GM18499 (cell line): Measurements from ENCODE around the gene HERC2.
"Not testable (repeated sequence)": the region's sequence is repeated elsewhere in the genome, so short reads cannot be mapped to it uniquely, and the experiment has no call there.

Experiments used
- ATAC-seq: cut with Tn5 transposase; IDR thresholded peaks from one replicate; pipeline ENCODE4 v1.9.1; 2021; ENCODE audit warnings: moderate number of reproducible peaks; ENCODE audit not compliant: insufficient read depth, unreplicated experiment

HERC2 gene, protein sequence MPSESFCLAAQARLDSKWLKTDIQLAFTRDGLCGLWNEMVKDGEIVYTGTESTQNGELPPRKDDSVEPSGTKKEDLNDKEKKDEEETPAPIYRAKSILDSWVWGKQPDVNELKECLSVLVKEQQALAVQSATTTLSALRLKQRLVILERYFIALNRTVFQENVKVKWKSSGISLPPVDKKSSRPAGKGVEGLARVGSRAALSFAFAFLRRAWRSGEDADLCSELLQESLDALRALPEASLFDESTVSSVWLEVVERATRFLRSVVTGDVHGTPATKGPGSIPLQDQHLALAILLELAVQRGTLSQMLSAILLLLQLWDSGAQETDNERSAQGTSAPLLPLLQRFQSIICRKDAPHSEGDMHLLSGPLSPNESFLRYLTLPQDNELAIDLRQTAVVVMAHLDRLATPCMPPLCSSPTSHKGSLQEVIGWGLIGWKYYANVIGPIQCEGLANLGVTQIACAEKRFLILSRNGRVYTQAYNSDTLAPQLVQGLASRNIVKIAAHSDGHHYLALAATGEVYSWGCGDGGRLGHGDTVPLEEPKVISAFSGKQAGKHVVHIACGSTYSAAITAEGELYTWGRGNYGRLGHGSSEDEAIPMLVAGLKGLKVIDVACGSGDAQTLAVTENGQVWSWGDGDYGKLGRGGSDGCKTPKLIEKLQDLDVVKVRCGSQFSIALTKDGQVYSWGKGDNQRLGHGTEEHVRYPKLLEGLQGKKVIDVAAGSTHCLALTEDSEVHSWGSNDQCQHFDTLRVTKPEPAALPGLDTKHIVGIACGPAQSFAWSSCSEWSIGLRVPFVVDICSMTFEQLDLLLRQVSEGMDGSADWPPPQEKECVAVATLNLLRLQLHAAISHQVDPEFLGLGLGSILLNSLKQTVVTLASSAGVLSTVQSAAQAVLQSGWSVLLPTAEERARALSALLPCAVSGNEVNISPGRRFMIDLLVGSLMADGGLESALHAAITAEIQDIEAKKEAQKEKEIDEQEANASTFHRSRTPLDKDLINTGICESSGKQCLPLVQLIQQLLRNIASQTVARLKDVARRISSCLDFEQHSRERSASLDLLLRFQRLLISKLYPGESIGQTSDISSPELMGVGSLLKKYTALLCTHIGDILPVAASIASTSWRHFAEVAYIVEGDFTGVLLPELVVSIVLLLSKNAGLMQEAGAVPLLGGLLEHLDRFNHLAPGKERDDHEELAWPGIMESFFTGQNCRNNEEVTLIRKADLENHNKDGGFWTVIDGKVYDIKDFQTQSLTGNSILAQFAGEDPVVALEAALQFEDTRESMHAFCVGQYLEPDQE (N-terminal part only)

DNA sequence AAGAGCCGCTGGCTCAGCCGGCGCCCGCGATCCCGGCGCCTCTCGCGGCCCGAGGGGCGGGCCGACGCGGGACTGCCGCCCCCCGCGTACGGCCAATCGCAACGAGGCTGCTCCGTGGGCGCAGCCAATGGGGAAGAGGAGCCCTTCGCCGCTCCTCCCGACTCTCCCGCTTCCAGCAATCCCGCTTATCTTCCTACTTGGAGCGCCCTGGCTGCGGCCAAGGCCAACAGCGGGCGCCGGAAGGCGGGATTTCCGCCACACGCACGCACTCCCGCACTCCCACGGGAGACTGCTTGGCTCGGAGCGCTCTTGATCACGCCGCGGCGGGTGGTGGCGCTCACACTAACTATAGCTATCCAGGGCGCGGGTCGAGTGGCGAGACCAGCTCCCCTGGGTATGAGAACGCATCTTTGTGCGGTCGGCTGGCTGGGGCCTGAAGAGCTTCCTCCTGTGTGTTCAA lies at the start of gene HERC2:
TSS of gene HERC2 (minus strand) at position 51 of the 460 bp plus-strand sequence. CDS start 746 bp downstream, outside the sequence.
- not testable (repeated sequence) for ATAC-seq

DNA sequence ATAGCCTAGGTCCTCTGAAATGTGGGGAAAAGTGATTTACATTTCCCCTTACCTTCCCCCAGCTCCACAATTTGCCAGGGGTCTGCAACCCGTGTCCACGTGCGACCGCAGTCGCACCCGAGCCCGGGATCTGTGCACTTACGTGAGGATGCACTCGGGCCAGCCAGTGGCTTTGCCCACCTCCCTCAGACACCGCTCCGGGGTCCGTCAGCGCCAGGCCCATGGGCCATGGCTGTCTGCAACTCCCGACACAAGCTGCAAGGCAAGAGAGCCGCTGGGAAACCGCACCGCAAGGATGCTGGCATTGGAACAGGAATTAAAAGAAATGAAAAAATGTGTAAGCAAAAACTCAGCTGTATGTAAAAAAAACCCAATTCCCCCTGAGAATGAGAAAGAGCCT lies 43.5 kb upstream of the HERC2 start:
- not testable (repeated sequence) for ATAC-seq

DNA sequence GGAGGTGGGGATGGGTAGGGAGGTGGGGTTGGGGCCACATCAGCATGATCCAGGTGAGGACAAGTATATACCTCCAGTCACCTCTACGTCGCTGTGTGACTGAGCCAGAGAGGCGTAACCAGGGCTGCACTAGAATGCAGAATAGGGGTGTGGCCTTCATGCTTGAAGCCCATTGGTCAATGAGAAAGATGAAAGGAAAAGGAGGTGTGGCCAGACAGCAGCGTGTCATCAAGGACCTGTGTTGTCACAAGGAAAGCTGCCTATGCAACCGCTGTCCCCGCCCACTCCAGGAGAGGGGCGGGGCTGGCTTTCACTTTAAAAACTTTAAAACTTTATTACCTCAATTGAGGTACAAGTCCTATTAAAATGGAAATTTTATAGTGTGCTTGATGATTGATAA lies 36.0 kb upstream of the HERC2 start, which contains the start of gene GOLGA6L24:
TSS of gene GOLGA6L24 (minus strand) at position 101 of the 400 bp plus-strand sequence. CDS start at position 40, 61 bp downstream.
- ATAC-seq: not testable (repeated sequence)

DNA sequence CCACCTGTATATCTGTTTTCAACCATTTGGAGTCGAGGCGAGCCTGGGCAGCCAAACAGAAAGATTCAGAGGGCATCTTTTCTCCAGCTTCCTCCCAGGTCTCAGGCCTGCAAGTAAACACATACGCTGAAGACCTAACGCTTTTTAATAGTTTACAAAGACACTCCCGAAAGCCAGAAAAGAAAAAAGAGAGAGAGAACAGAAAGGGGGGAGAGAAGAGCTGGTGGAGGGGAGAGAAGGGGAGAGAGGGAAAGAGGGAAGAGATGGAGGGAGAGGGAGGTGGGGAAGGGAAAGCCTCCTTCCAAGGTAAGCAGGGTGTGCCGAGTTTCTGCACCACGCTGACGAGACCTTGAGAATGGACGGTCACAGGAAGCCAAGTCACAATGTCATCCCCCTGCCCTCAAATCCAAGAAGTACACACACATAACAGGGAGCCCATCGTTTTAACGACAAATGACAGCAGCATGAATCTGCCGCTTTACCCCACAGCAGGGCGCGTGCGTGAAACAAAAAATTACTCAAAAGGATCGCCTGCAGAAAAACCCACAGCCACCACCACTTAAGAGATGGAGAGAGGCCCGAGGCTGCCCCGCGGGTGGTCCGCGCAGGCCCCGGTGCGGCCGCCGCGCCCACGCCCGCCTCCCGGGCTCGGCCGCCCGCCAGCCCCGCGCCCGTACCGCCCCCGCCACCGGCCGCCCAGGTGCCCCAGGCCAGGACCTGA lies 461 bp downstream of the HERC2 start:
- not testable (repeated sequence) for ATAC-seq

DNA sequence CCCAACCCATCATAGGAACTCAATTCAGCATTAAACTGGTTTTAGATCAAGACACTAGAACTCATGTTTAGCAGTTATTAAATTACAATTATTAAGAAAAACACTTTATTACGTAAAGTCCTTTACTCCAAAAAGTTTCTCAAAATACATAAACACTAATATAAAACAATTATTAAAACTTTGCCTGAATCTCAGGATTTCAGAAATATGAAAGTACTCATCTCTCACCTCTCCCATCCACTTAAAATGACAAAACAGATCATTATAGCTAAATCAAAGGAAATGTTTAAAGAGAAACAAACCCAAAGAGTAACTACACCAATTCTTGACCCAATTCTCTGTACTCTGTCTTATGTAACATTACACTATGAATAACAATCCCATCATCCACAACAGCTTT lies 2.3 kb downstream of the HERC2 start:
- not testable (repeated sequence) for ATAC-seq

DNA sequence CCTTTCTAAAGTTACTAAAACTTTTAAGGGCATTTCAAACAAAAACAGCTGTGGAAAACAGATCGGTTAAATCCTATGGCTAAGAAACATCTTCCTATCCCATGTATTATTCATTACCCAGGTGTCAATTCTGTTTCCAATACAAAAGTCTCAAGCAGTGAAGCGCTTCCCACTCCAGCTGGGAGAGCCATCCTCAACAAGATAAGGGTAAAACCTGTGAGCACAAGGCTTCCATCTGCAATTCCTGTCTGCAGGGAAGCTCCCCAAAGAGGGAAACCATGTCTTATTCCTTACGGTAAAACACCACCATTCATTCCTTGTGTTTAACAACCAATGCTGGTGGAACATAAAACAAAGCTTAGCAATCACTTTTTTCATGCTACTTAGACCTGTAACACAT lies 3.2 kb downstream of the HERC2 start:
- ATAC-seq: not testable (repeated sequence)

DNA sequence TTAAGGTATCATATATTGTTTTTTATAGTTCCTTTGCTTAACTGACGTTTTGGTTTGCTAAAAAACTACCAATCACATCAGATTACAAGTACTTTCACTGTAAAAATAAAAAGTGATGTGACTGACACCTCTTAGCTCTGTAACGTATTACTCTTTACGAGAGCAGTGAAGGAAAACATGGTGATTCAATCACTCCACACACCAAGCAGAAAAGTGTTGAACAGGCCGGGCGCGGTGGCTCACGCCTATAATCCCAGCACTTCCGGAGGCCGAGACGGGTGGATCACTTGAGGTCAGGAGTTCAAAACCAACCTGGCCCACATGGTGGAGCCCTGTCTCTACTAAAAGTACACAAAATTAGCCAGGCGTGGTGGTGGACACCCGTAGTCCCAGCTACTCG lies 3.9 kb downstream of the HERC2 start:
- not testable (repeated sequence) for ATAC-seq

DNA sequence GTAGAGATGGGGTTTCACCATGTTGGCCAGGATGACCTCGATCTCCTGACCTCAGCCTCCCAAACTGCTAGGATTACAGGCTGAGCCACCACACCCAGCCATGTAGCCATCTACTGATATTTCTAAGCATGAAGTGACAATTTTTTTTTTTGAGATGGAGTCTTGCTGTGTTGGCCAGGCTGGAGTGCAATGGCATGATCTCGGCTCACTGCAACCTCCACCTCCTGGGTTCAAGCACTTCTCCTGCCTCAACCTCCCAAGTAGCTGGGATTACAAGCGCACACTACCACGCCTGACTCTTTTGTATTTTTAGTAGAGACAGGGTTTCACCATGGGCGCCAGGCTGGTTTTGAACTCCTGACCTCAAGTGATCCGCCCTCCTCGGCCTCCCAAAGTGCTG lies 5.0 kb downstream of the HERC2 start:
- not testable (repeated sequence) for ATAC-seq

DNA sequence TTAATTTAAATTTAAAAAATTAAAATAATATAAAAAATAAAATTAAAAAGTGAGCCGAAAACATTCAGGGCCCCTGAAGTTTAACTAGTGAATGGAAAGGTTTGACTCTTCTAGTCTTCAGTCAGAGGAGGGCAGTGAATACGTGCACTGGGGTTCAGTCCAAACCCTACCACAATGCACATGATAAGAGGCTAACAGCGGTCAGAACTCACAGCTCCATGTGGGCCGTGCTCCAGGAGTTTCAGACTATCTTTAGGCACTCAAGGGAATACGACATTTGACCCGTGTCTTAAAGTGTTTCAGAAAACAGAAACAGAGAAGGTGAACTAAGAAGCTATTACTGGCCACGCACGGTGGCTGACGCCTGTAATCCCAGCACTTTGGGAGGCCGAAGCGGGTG lies 11.5 kb downstream of the HERC2 start:
- ATAC-seq: not testable (repeated sequence)

DNA sequence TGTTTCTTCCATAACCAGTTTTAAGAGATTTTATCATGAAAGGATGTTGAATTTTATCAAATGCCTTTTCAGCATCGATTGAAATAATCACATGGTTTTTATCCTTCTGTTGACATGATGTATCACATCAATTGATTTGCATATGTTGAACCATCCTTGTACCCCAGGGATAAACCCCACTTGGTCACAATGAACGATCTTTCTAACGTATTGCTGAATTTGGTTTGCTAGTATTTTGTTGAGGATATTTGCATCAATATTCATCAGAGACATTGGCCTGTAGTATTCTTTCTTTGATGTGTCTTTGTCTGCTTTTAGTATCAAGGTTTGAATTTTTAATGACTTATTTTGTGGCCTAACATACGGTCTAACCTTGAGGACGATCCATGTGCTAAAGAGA lies 13.3 kb downstream of the HERC2 start:
- ATAC-seq: not testable (repeated sequence)

DNA sequence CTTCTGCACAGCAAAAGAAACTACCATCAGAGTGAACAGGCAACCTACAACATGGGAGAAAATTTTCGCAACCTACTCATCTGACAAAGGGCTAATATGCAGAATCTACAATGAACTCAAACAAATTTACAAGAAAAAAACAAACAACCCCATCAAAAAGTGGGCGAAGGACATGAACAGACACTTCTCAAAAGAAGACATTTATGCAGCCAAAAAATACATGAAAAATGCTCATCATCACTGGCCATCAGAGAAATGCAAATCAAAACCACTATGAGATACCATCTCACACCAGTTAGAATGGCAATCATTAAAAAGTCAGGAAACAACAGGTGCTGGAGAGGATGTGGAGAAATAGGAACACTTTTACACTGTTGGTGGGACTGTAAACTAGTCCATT lies 16.3 kb downstream of the HERC2 start:
- not testable (repeated sequence) for ATAC-seq

DNA sequence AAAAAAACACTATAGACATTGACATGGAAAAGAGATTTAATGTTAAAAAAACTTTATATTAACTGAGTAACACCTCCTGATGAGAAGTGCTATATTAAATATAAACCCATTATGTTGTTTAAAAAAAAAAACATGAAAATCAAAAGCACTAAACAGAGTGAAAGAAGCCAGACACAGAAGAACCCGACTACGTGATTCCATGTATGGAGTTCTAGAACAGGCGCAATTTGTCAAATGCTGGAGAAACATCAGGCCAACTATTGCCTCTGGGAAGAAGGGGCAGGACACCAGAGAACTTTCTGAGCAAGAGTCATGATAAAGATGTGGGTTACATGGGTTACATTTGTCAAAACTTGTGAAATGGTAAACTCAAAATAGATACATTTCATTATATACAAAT lies 24.5 kb downstream of the HERC2 start:
- not testable (repeated sequence) for ATAC-seq

DNA sequence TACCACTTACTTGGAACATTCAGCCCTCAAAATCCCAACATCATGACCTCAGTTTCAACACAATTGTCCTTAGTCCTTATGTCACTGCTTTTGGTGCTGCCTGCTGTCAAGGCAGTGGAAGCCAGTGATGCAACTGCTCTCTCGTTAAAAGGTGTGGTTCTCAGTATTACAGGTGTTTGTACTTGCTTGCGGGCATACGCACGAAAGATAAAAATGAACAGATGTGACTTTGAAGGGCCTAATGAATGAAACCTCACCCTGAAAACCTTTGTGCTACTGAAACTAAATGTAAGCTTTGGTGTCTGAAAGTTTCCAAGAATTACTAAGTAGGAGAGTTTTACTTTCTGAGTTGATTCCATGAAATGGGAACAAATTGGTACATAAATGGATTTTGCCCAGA lies 25.2 kb downstream of the HERC2 start:
- not testable (repeated sequence) for ATAC-seq

DNA sequence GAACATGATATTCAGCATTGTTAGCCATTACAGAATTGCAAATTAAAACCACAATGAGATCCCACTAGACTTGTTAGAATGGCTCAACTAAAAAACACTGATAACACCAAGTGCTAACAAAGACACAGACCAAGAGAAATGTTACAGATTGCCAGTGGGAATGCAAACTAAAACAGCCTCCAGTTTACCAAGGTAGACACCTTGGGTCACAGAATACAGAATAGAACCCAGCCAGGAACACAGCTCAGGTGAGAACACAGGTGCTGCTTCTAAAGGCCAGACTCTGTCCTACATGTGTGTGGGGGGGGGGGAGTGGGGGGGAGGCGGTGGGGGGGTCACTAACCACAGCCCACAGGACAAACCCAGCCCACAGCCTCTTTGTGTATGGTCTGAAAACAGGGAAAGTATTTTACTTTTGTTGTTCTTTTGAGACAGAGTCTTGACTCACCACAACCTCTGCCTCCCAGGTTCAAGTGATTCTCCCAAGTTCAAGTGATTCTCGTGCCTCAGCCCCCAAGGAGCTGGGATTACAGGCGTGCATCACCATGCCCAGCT lies 26.9 kb downstream of the HERC2 start:
- not testable (repeated sequence) for ATAC-seq

DNA sequence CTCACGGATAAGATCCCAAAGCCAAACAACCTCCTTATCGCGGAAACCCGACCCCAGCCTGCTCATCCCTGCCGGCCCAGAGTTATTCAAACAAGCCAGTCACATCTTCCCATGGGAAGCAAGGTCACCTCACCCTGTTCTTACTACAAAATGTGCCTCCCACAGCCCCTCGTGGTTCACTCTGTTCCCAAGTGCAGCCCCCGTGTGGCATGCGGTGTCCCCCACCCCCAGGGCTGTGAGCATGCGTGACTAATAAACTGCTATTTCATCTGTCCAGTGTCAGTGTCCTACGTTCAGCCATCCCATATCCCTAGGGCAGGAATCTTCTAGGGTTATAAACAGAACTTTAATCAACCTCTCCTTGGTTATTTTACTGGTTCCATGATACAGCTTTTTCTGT lies 27.4 kb downstream of the HERC2 start:
- ATAC-seq: not testable (repeated sequence)

DNA sequence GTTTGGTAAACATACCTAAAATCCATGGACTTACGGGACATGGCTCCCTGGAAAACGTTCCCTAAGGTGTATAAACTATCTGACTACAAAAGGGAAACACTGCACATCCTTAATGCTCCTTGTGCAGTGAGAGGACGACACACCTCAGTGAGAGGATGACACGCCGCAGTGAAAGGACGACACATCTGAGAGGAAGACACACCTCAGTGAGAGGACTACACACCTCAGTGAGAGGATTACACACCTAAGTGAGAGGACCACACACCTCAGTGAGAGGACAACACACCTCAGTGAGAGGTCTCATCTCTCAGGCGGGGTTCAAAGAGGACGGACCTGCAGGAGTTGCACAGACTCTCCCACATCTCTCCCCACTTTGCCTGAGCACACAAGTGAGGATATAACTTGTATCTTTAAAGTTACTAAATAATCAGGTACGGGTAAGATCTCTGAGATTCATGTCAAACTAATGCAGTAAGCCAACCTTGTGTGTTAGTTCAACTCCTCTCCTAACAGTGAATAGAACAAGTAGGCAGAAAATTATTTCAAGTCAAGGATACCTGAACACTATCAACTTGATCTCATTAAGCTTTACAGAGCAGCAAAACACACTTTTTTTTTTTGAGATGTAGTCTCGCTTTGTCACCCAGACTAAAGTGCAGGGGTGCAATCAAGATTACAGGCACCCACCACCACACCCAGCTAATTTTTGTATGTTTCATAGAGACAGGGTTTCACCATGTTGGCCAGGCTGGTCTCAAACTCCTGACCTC lies 32.1 kb downstream of the HERC2 start:
- no peak for ATAC-seq

DNA sequence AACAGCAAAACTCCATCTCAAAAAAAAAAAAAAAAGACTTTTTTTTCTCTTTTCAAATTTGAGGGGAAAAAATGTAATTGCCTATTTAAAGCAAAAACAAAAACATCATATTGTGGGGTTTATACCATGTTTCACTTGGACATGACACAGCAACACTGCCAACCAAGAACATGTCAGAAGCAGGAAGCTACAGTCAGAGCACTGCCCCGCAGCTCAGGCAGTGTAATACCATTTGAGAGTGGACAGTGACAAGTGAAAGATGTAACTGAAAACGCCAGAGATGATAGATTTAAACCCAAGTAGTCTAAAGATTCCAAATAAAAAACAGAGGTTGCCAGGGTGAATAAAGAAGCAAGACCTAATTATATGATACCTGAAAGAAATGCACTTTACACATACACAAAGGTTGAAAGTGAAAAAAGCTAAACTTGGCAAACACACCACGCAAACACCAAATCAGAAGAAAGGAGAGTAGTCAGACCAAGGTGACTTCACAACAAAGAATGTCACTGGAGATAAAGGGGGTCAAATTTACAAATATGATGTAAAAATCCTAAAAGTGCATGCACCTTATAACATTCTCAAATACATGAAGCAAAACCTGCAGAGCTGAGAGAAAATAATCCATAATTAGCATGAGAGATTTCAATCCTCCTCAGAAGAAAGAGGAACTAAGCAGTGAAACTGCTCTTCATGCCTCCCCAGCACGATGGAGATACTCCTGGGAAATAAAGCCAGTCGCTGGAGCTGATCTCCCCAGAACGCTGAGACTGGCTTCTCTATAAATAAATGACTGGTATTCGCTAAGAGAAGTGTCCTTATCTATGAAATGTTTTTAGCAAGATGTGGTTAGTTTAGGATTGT lies 32.9 kb downstream of the HERC2 start:
- ATAC-seq: peak; percentile 58
